Hepatic stellate cell (primary cell): ENCODE results near the gene LDLRAD4.
A peak's percentile ranks its signal among the peaks of the same experiment; 100 is the strongest.

Source experiments
- DNase-seq: peaks from one replicate; pipeline ENCODE4 v3.0.0; 2011; ENCODE audit warnings: low spot score

The LDLRAD4 gene

DNA sequence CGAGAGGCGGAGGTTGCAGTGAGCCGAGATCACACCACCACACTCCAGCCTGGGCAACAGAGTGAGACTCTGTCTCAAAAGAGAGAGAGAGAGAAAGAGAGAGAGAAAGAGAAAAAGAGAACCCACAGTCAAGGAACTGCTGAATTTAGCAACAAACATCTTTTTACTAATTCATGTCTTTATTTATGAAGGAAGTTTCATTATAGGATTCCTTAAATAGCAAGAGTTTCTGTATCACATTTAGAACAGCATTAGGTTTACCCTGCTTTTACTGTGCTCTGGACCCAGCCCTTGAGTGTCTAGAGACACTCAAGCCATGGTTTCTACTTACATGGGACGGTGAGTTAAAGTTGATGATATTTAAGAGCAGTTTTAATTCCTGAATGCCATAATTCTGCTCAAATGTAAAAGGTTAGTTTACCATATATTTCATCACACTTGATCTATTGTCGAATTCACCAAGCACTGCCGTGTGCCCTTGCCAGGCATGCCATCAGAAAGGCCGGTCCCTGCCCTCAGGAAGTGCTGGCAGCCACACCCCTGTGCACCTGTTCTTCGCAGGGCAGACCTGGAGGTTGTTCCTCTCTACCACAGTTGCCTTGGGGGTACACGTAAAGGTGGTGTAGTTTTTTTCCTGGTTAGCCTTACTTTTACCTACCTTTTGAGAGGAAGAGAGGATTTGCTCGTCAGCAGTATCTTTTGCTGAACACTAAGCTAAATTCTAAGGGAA, 153.3 kb downstream of the LDLRAD4 start:
- DNase-seq, result no peak

- DNase-seq, result no peak
Measured at GRCh38 chr18:13372531-13372951, 154.0 kb downstream of the LDLRAD4 start.

- DNase-seq, result no peak
Measured at GRCh38 chr18:13374096-13374467, 155.5 kb downstream of the LDLRAD4 start.

GRCh38 chr18:13374468-13375301, 156.1 kb downstream of the LDLRAD4 start:
- peak; percentile 23 for DNase-seq

DNA sequence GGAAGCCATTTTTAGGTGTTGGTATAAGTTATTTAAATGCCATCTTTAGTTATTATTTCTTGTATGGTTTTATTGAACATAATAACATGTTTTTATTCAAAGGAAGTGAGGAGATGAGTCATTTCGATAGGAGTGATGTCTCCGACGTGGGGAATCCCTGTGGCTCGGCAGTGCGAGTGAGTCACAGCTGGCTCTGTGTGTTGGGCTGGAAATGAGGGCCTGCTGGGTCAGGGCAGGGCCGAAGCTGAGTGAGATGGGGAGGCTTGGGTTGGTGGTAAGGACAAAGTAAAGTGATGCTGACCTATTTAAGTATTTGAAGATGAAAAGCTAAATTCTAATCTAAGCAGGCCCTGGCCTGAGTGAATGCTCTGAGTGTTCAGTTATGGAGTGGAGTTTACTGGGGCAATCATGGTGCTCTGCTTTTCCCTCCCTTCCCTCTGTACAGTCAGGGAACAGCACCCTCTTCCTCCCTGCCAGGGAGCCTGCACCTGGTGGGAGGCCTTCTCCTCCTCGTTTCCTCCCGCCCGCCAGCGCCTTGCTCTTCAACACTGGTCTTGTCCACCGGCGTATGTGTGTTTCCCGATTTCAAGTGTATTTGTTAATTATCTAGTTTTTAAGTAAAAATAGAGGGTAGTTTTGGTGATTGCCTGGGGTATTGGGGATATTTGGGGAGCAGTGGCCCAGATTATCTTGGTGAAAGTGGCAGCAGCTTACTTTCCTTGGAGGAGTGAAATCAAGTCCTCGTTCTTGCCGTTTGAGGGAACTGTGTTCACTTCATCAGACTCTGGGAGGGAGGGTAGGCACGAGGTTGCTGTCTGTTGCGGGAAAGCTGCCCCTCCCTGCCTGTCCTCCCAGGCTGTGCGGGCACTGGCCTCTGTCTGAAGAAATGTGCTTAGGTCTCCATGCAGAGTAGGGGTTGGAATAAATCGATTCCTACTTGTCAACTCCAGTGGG, 157.0 kb downstream of the LDLRAD4 start:
- peak; percentile 82 for DNase-seq

DNA sequence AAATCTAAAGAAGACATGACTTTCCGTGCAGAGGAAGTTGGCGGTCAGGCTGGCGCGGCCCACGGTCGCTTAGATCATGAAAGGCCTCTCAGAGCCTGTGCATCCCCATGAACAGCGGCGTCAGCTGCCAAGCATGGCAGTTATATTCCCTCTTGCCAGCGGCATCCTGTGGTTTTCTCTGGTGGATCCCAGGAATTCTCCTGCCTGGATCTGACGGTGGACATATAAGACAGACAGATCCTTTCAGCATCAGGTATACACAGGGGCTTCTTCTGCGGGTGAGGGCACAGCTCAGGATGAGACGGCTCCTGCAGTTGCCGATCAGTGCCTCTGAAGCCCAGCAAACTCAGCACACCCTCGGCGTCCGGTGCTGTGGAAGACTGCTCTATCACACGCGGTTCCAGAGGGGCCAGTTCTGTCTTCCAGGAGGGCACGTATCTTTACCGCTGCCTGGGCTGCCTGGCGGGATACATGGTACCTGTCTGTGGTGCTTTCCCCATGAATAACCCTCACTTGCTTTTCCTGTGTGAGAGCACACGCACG, 157.8 kb downstream of the LDLRAD4 start:
- no peak for DNase-seq

DNA sequence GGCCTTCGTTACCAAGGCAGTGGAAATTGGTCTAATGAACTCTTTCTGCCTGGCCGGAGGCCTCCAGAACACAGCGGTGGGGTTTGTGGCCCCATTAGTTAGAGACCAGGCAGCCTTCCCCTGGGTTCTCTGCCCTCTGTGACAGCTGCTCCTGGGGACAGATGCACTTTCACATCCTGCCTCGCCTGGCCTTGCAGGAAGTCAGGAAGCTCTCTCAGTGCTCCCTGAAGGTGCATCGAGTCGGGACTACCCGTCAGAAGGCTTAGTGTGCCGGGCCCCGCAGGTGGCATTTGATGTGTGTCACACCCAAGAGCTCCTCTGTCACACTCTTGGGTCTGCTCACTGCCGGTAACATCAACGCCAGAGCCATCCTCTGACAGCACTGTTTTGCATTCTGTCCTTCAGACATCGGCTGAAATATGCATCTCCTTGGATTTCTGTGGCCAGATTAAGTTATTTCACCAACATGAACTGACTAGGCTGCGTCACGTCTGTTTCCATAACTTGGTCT, 158.3 kb downstream of the LDLRAD4 start:
- DNase-seq, result no peak

- DNase-seq, result no peak
Measured at GRCh38 chr18:13377496-13377895, 158.9 kb downstream of the LDLRAD4 start.

- no peak for DNase-seq
Measured at GRCh38 chr18:13378150-13378549, 159.6 kb downstream of the LDLRAD4 start.

- DNase-seq, result no peak
Measured at GRCh38 chr18:13379062-13379865, 160.7 kb downstream of the LDLRAD4 start.

DNA sequence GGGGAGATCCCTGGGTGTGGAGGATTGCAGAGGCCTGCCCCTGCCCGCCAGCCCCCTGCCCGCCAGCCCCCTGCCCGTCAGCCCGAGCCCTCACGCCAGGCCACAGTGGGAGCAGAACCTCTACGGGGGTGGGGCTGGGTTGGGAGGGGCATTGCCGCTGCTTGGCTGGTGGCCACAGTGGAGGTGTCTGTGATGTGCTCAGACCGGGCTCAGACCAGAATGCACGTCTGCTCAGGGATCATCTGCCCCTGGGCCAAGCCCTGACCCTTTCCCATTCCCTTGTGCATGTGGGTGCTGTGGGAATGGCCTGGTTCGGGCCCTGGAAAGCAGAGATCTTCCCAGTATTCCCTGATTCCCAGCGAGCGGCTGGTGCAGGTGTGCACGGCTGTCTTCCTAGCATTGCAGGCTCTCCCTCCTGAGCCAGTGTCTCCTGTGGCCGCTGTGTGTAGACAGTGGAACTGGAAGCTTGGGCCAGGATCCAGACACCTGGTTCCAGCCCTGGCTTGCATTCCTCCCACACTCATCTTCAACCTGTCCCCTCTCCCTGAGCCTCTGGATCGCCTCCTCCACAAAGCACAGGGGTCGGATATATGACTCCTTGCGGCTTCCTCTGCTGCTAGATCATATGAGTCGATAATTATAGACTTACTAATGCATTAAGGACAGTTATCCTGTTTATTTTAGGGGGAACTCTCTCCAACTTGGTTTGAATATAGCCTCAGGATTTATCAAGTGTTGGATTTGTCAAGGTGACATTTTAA, 161.6 kb downstream of the LDLRAD4 start:
- no peak for DNase-seq

GRCh38 chr18:13380691-13381070, 162.1 kb downstream of the LDLRAD4 start:
- DNase-seq, result no peak

- DNase-seq, result no peak
Measured at GRCh38 chr18:13381331-13381730, 162.8 kb downstream of the LDLRAD4 start.

GRCh38 chr18:13381944-13382365, 163.4 kb downstream of the LDLRAD4 start:
- peak; percentile 80 for DNase-seq

DNA sequence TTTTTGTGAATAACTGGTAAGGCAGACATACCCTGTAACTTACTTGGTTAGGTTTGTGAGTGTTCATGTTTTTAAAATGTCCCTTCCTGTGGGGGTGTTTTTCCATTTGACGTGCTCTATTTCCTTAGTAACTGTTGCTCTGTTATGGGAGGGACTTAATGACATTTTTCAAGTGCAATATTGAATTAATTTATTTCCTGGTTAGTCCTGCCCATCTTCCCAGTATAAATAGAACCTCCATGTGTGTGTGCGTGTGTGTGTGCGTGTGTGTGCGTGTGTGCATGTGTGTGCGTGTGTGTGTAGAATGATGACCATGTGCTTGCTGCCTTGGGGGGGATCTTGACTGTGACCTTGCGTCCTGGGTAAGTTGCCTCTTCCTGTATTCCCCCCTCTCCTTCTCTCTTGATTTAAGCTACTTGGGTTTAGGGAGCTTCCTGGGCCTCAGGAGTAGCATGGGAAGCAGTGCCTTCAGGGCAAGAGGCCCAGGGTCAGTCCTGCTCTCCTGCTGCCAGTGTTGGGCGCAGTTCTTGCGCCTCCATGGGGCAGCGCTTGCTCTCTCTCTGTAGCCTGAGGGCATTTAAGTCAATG, 163.9 kb downstream of the LDLRAD4 start:
- peak; percentile 60 for DNase-seq

GRCh38 chr18:13382954-13383827, 164.6 kb downstream of the LDLRAD4 start:
- no peak for DNase-seq

- DNase-seq, result no peak
Measured at GRCh38 chr18:13386891-13387801, 168.6 kb downstream of the LDLRAD4 start.
